Activated CD8-positive, alpha-beta memory T cell treated with anti-CD3 and anti-CD28 coated beads, Interleukin-2, amount 50 U/mL, for 24 hours (primary cell): ENCODE measurements around the gene FAHD1.

Experiments
- DNase-seq: peaks from one replicate; pipeline ENCODE4 v3.0.0-alpha.2; 2020; ENCODE audit errors: extremely low read depth

The FAHD1 gene

GRCh38 chr16:1826691-1827573 is at the start of gene FAHD1, which contains the start of gene HAGH:
TSS of gene FAHD1 (plus strand) at chr16:1827206. CDS start at chr16:1827239, 33 bp downstream.
TSS of gene HAGH (minus strand) at chr16:1826825. CDS start at chr16:1826787, 38 bp downstream.
- DNase-seq = peak; percentile 72

- no peak for DNase-seq
Observed at GRCh38 chr16:1777375-1778199, 49.4 kb upstream of the FAHD1 start.

GRCh38 chr16:1778200-1779179 is 48.5 kb upstream of the FAHD1 start:
- no peak for DNase-seq

GRCh38 chr16:1779234-1779701 is 47.7 kb upstream of the FAHD1 start:
- no peak for DNase-seq

GRCh38 chr16:1779741-1780676 is 47.0 kb upstream of the FAHD1 start:
- no peak for DNase-seq

- no peak for DNase-seq
Observed at GRCh38 chr16:1780677-1781072, 46.3 kb upstream of the FAHD1 start.

GRCh38 chr16:1781254-1781653 is 45.8 kb upstream of the FAHD1 start:
- DNase-seq = no peak

- DNase-seq = no peak
Observed at GRCh38 chr16:1781758-1782407, 45.1 kb upstream of the FAHD1 start.

GRCh38 chr16:1782408-1783264 is 44.4 kb upstream of the FAHD1 start, which contains the start of the genes NUBP2 and SPSB3:
TSS of gene NUBP2 (plus strand) at chr16:1782960. CDS start at chr16:1783021, 61 bp downstream.
TSS of gene SPSB3 (minus strand) at chr16:1782571. CDS start at chr16:1781483, 1,088 bp downstream.
- DNase-seq = peak; percentile 95

GRCh38 chr16:1784977-1785845 is 41.8 kb upstream of the FAHD1 start:
- no peak for DNase-seq

GRCh38 chr16:1785846-1786170 is 41.2 kb upstream of the FAHD1 start:
- no peak for DNase-seq

- no peak for DNase-seq
Observed at GRCh38 chr16:1786242-1787055, 40.6 kb upstream of the FAHD1 start.

- DNase-seq = no peak
Observed at GRCh38 chr16:1787056-1787321, 40.0 kb upstream of the FAHD1 start.

GRCh38 chr16:1787322-1788094 is 39.5 kb upstream of the FAHD1 start:
- DNase-seq = no peak

- no peak for DNase-seq
Observed at GRCh38 chr16:1788095-1788707, 38.8 kb upstream of the FAHD1 start.

- no peak for DNase-seq
Observed at GRCh38 chr16:1788708-1789100, 38.3 kb upstream of the FAHD1 start.
